SK-N-SH treated with all-trans-retinoic acid at 6 μM for 48 hours (cell line): ENCODE data around the gene KCNC3.

Source experiments
- ATAC-seq: fragments of 200-7000 bp; cut with Tn5 transposase; 3 replicates; pipeline ENCODE4 v1.9.1; 2020; ENCODE audit warnings: mild to moderate bottlenecking, moderate library complexity
- ARNTL ChIP-seq: fragments of 450-650 bp; formaldehyde crosslinking; IDR thresholded peaks from 2 replicates; pipeline ENCODE4 v1.5.0; 2020; ENCODE audit warnings: low read depth, mild to moderate bottlenecking, moderate library complexity, borderline replicate concordance
- BACH2 ChIP-seq: fragments of 250-450 bp; sonication (Bioruptor Pico); IDR thresholded peaks from 2 replicates; pipeline ENCODE4 v1.9.0; 2021; ENCODE audit warnings: mild to moderate bottlenecking, borderline replicate concordance
- CREB5 ChIP-seq: fragments of 250-450 bp; sonication (Bioruptor Pico); IDR thresholded peaks from 2 replicates; pipeline ENCODE4 v1.5.1; 2020; ENCODE audit warnings: low read depth, mild to moderate bottlenecking, moderate library complexity
- CSRNP3 ChIP-seq: fragments of 250-450 bp; sonication (Bioruptor Pico); IDR thresholded peaks from 2 replicates; pipeline ENCODE4 v1.5.1; 2021; ENCODE audit warnings: mild to moderate bottlenecking, moderate library complexity
- ESRRG ChIP-seq: fragments of 250-450 bp; sonication (Bioruptor Pico); IDR thresholded peaks from 2 replicates; pipeline ENCODE4 v1.6.1; 2021; ENCODE audit warnings: mild to moderate bottlenecking
- GLIS3 ChIP-seq: fragments of 250-450 bp; sonication (Bioruptor Pico); IDR thresholded peaks from 2 replicates; pipeline ENCODE4 v1.5.0; 2020; ENCODE audit warnings: mild to moderate bottlenecking, moderate library complexity
- OSR1 ChIP-seq: fragments of 250-450 bp; sonication (Bioruptor Pico); IDR thresholded peaks from 2 replicates; pipeline ENCODE4 v1.8.0; 2022; ENCODE audit warnings: moderate library complexity, mild to moderate bottlenecking, inconsistent platforms
- PATZ1 ChIP-seq: fragments of 250-450 bp; sonication (Bioruptor Pico); IDR thresholded peaks from 2 replicates; pipeline ENCODE4 v1.8.0; 2020; ENCODE audit warnings: mild to moderate bottlenecking, moderate library complexity, borderline replicate concordance
- PPARA ChIP-seq: fragments of 250-450 bp; sonication (Bioruptor Pico); IDR thresholded peaks from 2 replicates; pipeline ENCODE4 v1.5.0; 2020; ENCODE audit warnings: mild to moderate bottlenecking, borderline replicate concordance
- TCF4 ChIP-seq: fragments of 250-450 bp; sonication (Bioruptor Pico); IDR thresholded peaks from 2 replicates; pipeline ENCODE4 v1.8.0; 2021; ENCODE audit warnings: mild to moderate bottlenecking, moderate library complexity, borderline replicate concordance
- TOX ChIP-seq: fragments of 250-450 bp; sonication (Bioruptor Pico); IDR thresholded peaks from 2 replicates; pipeline ENCODE4 v1.8.0; 2021; ENCODE audit warnings: mild to moderate bottlenecking, moderate library complexity, borderline replicate concordance
- ZFP3 ChIP-seq: fragments of 250-450 bp; sonication (Bioruptor Pico); IDR thresholded peaks from 2 replicates; pipeline ENCODE4 v1.5.0; 2020; ENCODE audit warnings: mild to moderate bottlenecking, moderate library complexity
- ZFP30 ChIP-seq: fragments of 450-650 bp; formaldehyde crosslinking; IDR thresholded peaks from 2 replicates; pipeline ENCODE4 v1.5.0; 2022; ENCODE audit warnings: mild to moderate bottlenecking, moderate library complexity
- ZNF70 ChIP-seq: fragments of 450-650 bp; formaldehyde crosslinking; IDR thresholded peaks from 2 replicates; pipeline ENCODE4 v1.5.0; 2020; ENCODE audit warnings: mild to moderate bottlenecking, moderate library complexity
- ZNF8 ChIP-seq: fragments of 450-650 bp; formaldehyde crosslinking; IDR thresholded peaks from 2 replicates; pipeline ENCODE4 v1.5.0; 2020; ENCODE audit warnings: mild to moderate bottlenecking, moderate library complexity
- TF ChIP-seq, protein P1 (sequence below): fragments of 250-450 bp; sonication (Bioruptor Pico); IDR thresholded peaks from 2 replicates; pipeline ENCODE4 v1.8.0; 2021; ENCODE audit warnings: low read depth, mild to moderate bottlenecking, moderate library complexity, borderline replicate concordance
- TF ChIP-seq, protein P2 (sequence below): fragments of 250-450 bp; sonication (Bioruptor Pico); IDR thresholded peaks from 2 replicates; pipeline ENCODE4 v1.5.0; 2020; ENCODE audit warnings: mild to moderate bottlenecking, moderate library complexity

Gene KCNC3

DNA sequence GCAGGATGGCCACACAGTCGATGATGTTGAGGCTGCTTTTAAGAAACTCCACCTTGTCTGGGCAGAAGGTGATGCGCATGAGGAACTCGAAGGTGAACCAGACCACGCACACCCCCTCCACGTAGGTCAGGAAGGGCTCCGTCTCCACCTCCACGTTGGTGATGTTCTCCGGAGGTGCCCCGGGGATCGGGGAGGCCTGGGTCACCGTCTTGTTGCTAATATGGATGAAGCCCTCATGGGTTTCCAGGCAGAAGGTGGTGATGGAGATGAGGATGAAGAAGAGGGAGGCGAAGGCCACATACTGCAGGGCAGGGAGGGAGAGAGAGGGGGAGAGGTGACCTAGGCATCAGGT lies 5.4 kb downstream of the KCNC3 start (continued):
- TF ChIP-seq, protein P1, sequence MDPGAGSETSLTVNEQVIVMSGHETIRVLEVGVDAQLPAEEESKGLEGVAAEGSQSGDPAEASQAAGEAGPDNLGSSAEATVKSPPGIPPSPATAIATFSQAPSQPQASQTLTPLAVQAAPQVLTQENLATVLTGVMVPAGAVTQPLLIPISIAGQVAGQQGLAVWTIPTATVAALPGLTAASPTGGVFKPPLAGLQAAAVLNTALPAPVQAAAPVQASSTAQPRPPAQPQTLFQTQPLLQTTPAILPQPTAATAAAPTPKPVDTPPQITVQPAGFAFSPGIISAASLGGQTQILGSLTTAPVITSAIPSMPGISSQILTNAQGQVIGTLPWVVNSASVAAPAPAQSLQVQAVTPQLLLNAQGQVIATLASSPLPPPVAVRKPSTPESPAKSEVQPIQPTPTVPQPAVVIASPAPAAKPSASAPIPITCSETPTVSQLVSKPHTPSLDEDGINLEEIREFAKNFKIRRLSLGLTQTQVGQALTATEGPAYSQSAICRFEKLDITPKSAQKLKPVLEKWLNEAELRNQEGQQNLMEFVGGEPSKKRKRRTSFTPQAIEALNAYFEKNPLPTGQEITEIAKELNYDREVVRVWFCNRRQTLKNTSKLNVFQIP (CRISPR knock-in tag) = no peak
- TF ChIP-seq PPARA (CRISPR knock-in tag) (no peak), PATZ1 (no peak), ESRRG (CRISPR knock-in tag) (no peak), OSR1 (no peak)

- no peak for ATAC-seq
- TF ChIP-seq CREB5 (CRISPR knock-in tag) (no peak), ARNTL (no peak), BACH2 (CRISPR knock-in tag) (no peak), ZNF70 (CRISPR knock-in tag) (no peak), ZFP3 (CRISPR knock-in tag) (no peak), CSRNP3 (no peak), TCF4 (CRISPR knock-in tag) (no peak), ZFP30 (CRISPR knock-in tag) (no peak), TOX (CRISPR knock-in tag) (no peak), GLIS3 (CRISPR knock-in tag) (no peak), ZNF8 (CRISPR knock-in tag) (no peak), ESRRG (CRISPR knock-in tag) (no peak)
- TF ChIP-seq, protein P1 (CRISPR knock-in tag) = no peak
Observed at GRCh38 chr19:50322931-50323781, 6.0 kb downstream of the KCNC3 start.

DNA sequence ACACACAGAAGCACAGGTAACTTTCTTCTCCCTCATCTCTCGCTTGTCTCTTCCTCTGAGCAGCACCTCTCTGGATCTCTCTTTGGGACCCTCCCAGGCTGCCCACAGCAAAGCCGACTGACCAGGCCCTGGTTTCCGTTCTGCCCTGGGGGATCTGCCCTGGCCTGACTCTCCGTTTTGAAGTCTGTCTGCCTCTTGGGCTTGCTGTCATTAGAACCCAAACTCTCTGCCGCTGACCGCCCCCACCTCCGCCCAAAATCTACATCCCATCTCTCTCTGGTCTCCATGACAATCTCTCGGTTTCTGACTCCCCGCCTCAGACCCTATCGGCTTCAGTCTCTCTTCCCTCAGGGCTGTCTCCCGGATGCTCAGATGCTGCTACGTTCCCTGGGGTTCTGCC lies 6.9 kb downstream of the KCNC3 start:
- TF ChIP-seq BACH2 (CRISPR knock-in tag) = no peak
- TF ChIP-seq, all 23 proteins: peak for 0
- ATAC-seq = no peak

DNA sequence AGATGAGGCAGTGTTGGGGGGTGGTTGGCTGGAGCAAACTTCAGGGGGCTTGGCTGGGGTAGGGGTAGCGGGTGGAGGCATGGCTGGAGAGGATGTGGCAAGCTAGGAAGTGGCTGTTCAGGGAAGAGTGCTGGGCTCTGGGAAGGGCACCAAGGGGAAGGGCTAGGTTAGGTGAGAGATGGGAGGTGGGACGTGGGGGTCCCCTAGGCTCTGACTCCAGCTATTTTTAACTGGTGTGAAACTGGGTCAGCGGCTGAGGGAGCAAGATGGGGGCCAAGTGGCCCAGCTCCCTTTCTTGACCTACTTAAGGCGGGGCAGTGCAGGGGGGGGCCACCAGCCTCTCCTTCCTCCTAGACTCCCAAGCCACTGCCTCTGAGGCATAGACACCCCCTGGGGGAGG lies 7.3 kb downstream of the KCNC3 start:
- no peak for ATAC-seq
- TF ChIP-seq, protein P1 (CRISPR knock-in tag) = no peak
- TF ChIP-seq ZNF8 (CRISPR knock-in tag) (no peak), ZFP30 (CRISPR knock-in tag) (no peak), GLIS3 (CRISPR knock-in tag) (no peak), PPARA (CRISPR knock-in tag) (no peak), ZFP3 (CRISPR knock-in tag) (no peak), ESRRG (CRISPR knock-in tag) (no peak), ARNTL (no peak)
- TF ChIP-seq, protein P2, sequence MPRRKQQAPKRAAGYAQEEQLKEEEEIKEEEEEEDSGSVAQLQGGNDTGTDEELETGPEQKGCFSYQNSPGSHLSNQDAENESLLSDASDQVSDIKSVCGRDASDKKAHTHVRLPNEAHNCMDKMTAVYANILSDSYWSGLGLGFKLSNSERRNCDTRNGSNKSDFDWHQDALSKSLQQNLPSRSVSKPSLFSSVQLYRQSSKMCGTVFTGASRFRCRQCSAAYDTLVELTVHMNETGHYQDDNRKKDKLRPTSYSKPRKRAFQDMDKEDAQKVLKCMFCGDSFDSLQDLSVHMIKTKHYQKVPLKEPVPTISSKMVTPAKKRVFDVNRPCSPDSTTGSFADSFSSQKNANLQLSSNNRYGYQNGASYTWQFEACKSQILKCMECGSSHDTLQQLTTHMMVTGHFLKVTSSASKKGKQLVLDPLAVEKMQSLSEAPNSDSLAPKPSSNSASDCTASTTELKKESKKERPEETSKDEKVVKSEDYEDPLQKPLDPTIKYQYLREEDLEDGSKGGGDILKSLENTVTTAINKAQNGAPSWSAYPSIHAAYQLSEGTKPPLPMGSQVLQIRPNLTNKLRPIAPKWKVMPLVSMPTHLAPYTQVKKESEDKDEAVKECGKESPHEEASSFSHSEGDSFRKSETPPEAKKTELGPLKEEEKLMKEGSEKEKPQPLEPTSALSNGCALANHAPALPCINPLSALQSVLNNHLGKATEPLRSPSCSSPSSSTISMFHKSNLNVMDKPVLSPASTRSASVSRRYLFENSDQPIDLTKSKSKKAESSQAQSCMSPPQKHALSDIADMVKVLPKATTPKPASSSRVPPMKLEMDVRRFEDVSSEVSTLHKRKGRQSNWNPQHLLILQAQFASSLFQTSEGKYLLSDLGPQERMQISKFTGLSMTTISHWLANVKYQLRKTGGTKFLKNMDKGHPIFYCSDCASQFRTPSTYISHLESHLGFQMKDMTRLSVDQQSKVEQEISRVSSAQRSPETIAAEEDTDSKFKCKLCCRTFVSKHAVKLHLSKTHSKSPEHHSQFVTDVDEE (CRISPR knock-in tag) = no peak
